SU-DHL-6 (cell line): ENCODE measurements around the gene LGR4.

ENCODE experiments used
- CTCF ChIP-seq: fragments of 200-600 bp; sonication (generic); IDR thresholded peaks from one replicate; pipeline ENCODE4 v1.5.1; 2017; ENCODE audit warnings: antibody characterized with exemption, mild to moderate bottlenecking, low read length, moderate library complexity; ENCODE audit not compliant: insufficient read depth, poor library complexity, severe bottlenecking
- EZH2phosphoT487 ChIP-seq: fragments of 200-600 bp; sonication (generic), shearing (Covaris generic); conservative IDR thresholded peaks from 2 replicates; pipeline ENCODE4 v1.6.1; 2018; ENCODE audit warnings: mild to moderate bottlenecking, antibody characterized with exemption, low read length, moderate library complexity, mixed read lengths

GRCh38 chr11:27357250-27357649 lies 115.3 kb downstream of the LGR4 start:
- TF ChIP-seq CTCF (no peak), EZH2phosphoT487 (no peak)
